ENCODE measurements around the gene MTMR3.
"Not testable (repeated sequence)": the region's sequence is repeated elsewhere in the genome, so short reads cannot be mapped to it uniquely, and the experiment has no call there.

Gene MTMR3

GRCh38 chr22:30045901-30046715, 163.1 kb downstream of the MTMR3 start:
- H3K27me3 ChIP-seq (ENCODE audit: control insufficient read depth, insufficient read depth, low read length) = no peaks in the 10 kb centered on the region
- H3K27ac ChIP-seq (ENCODE audit: low read length) = no peak overlapping the region
- no peak overlapping the region for H3K4me3 ChIP-seq (ENCODE audit: low read length)
- H3K36me3 ChIP-seq (ENCODE audit: control insufficient read depth, insufficient read depth, low read length) = no peaks in the 10 kb centered on the region
- H3K4me1 ChIP-seq (ENCODE audit: control insufficient read depth, insufficient read depth, low read length) = no peaks in the 10 kb centered on the region
- no CpG with 5 or more reads among the region's 21 CpGs for WGBS (ENCODE audit: insufficient coverage, insufficient read length)
- H3K9me3 ChIP-seq (ENCODE audit: control insufficient read depth, insufficient read depth, low read length) = no peaks in the 10 kb centered on the region
- no peak for DNase-seq (ENCODE audit: low read depth, low spot score)

GRCh38 chr22:30046716-30047363, 163.9 kb downstream of the MTMR3 start:
- no peak for DNase-seq (ENCODE audit: low read depth, low spot score)
- H3K27ac ChIP-seq (ENCODE audit: low read length) = no peak overlapping the region
- H3K27me3 ChIP-seq (ENCODE audit: control insufficient read depth, insufficient read depth, low read length) = no peaks in the 10 kb centered on the region
- WGBS (ENCODE audit: insufficient coverage, insufficient read length) = no CpG with 5 or more reads among the region's 15 CpGs
- H3K4me3 ChIP-seq (ENCODE audit: low read length) = no peak overlapping the region
- no peaks in the 10 kb centered on the region for H3K4me1 ChIP-seq (ENCODE audit: control insufficient read depth, insufficient read depth, low read length)
- H3K9me3 ChIP-seq (ENCODE audit: control insufficient read depth, insufficient read depth, low read length) = no peaks in the 10 kb centered on the region
- no peaks in the 10 kb centered on the region for H3K36me3 ChIP-seq (ENCODE audit: control insufficient read depth, insufficient read depth, low read length)

GRCh38 chr22:30047364-30047738, 164.4 kb downstream of the MTMR3 start:
- no peaks in the 10 kb centered on the region for H3K4me1 ChIP-seq (ENCODE audit: control insufficient read depth, insufficient read depth, low read length)
- H3K27ac ChIP-seq (ENCODE audit: low read length) = no peak overlapping the region
- H3K36me3 ChIP-seq (ENCODE audit: control insufficient read depth, insufficient read depth, low read length) = no peaks in the 10 kb centered on the region
- WGBS (ENCODE audit: insufficient coverage, insufficient read length) = no CpG with 5 or more reads among the region's 3 CpGs
- no peak for DNase-seq (ENCODE audit: low read depth, low spot score)
- no peak overlapping the region for H3K4me3 ChIP-seq (ENCODE audit: low read length)
- H3K27me3 ChIP-seq (ENCODE audit: control insufficient read depth, insufficient read depth, low read length) = no peaks in the 10 kb centered on the region
- H3K9me3 ChIP-seq (ENCODE audit: control insufficient read depth, insufficient read depth, low read length) = no peaks in the 10 kb centered on the region

GRCh38 chr22:30048681-30049080, 165.7 kb downstream of the MTMR3 start:
- DNase-seq (ENCODE audit: low read depth, low spot score) = no peak
- Histone ChIP-seq H3K27me3 (ENCODE audit: control insufficient read depth, insufficient read depth, low read length) (no peaks in the 10 kb centered on the region), H3K4me3 (ENCODE audit: low read length) (no peak overlapping the region), H3K4me1 (ENCODE audit: control insufficient read depth, insufficient read depth, low read length) (no peaks in the 10 kb centered on the region), H3K36me3 (ENCODE audit: control insufficient read depth, insufficient read depth, low read length) (no peaks in the 10 kb centered on the region), H3K9me3 (ENCODE audit: control insufficient read depth, insufficient read depth, low read length) (no peaks in the 10 kb centered on the region), H3K27ac (ENCODE audit: low read length) (no peak overlapping the region)
- WGBS (ENCODE audit: insufficient coverage, insufficient read length) = no CpG with 5 or more reads among the region's 2 CpGs

- no peaks in the 10 kb centered on the region for H3K27me3 ChIP-seq (ENCODE audit: control insufficient read depth, insufficient read depth, low read length)
- no peaks in the 10 kb centered on the region for H3K36me3 ChIP-seq (ENCODE audit: control insufficient read depth, insufficient read depth, low read length)
- no peak overlapping the region for H3K4me3 ChIP-seq (ENCODE audit: low read length)
- no peak for DNase-seq (ENCODE audit: low read depth, low spot score)
- WGBS (ENCODE audit: insufficient coverage, insufficient read length) = no CpG with 5 or more reads among the region's 10 CpGs
- no peaks in the 10 kb centered on the region for H3K9me3 ChIP-seq (ENCODE audit: control insufficient read depth, insufficient read depth, low read length)
- no peak overlapping the region for H3K27ac ChIP-seq (ENCODE audit: low read length)
- no peaks in the 10 kb centered on the region for H3K4me1 ChIP-seq (ENCODE audit: control insufficient read depth, insufficient read depth, low read length)
Observed at GRCh38 chr22:30054067-30054763, 171.2 kb downstream of the MTMR3 start.

- no peaks in the 10 kb centered on the region for H3K27me3 ChIP-seq (ENCODE audit: control insufficient read depth, insufficient read depth, low read length)
- no peaks in the 10 kb centered on the region for H3K4me1 ChIP-seq (ENCODE audit: control insufficient read depth, insufficient read depth, low read length)
- H3K27ac ChIP-seq (ENCODE audit: low read length) = no peak overlapping the region
- H3K4me3 ChIP-seq (ENCODE audit: low read length) = no peak overlapping the region
- no peaks in the 10 kb centered on the region for H3K9me3 ChIP-seq (ENCODE audit: control insufficient read depth, insufficient read depth, low read length)
- no peak for DNase-seq (ENCODE audit: low read depth, low spot score)
- no peaks in the 10 kb centered on the region for H3K36me3 ChIP-seq (ENCODE audit: control insufficient read depth, insufficient read depth, low read length)
Observed at GRCh38 chr22:30054764-30055069, 171.7 kb downstream of the MTMR3 start.

GRCh38 chr22:30056015-30056414, 173.0 kb downstream of the MTMR3 start:
- no CpG with 5 or more reads among the region's 1 CpG for WGBS (ENCODE audit: insufficient coverage, insufficient read length)
- H3K27ac ChIP-seq (ENCODE audit: low read length) = no peak overlapping the region
- DNase-seq (ENCODE audit: low read depth, low spot score) = no peak
- H3K4me3 ChIP-seq (ENCODE audit: low read length) = no peak overlapping the region
- no peaks in the 10 kb centered on the region for H3K9me3 ChIP-seq (ENCODE audit: control insufficient read depth, insufficient read depth, low read length)
- H3K27me3 ChIP-seq (ENCODE audit: control insufficient read depth, insufficient read depth, low read length) = no peaks in the 10 kb centered on the region
- H3K36me3 ChIP-seq (ENCODE audit: control insufficient read depth, insufficient read depth, low read length) = no peaks in the 10 kb centered on the region
- H3K4me1 ChIP-seq (ENCODE audit: control insufficient read depth, insufficient read depth, low read length) = no peaks in the 10 kb centered on the region

- no peak overlapping the region for H3K4me3 ChIP-seq (ENCODE audit: low read length)
- no peaks in the 10 kb centered on the region for H3K36me3 ChIP-seq (ENCODE audit: control insufficient read depth, insufficient read depth, low read length)
- H3K27ac ChIP-seq (ENCODE audit: low read length) = no peak overlapping the region
- no peak for DNase-seq (ENCODE audit: low read depth, low spot score)
- WGBS (ENCODE audit: insufficient coverage, insufficient read length) = no CpG with 5 or more reads among the region's 1 CpG
- H3K4me1 ChIP-seq (ENCODE audit: control insufficient read depth, insufficient read depth, low read length) = no peaks in the 10 kb centered on the region
- no peaks in the 10 kb centered on the region for H3K27me3 ChIP-seq (ENCODE audit: control insufficient read depth, insufficient read depth, low read length)
- H3K9me3 ChIP-seq (ENCODE audit: control insufficient read depth, insufficient read depth, low read length) = no peaks in the 10 kb centered on the region
Observed at GRCh38 chr22:30057375-30057774, 174.4 kb downstream of the MTMR3 start.

- H3K4me1 ChIP-seq (ENCODE audit: control insufficient read depth, insufficient read depth, low read length); H3K4me3 ChIP-seq (ENCODE audit: low read length); H3K36me3 ChIP-seq (ENCODE audit: control insufficient read depth, insufficient read depth, low read length); H3K27ac ChIP-seq (ENCODE audit: low read length); DNase-seq (ENCODE audit: low read depth, low spot score); H3K9me3 ChIP-seq (ENCODE audit: control insufficient read depth, insufficient read depth, low read length); H3K27me3 ChIP-seq (ENCODE audit: control insufficient read depth, insufficient read depth, low read length): not testable (repeated sequence)
- no CpG with 5 or more reads among the region's 22 CpGs for WGBS (ENCODE audit: insufficient coverage, insufficient read length)
Observed at GRCh38 chr22:30059346-30060020, 176.5 kb downstream of the MTMR3 start.

- H3K9me3 ChIP-seq (ENCODE audit: control insufficient read depth, insufficient read depth, low read length); DNase-seq (ENCODE audit: low read depth, low spot score); H3K27me3 ChIP-seq (ENCODE audit: control insufficient read depth, insufficient read depth, low read length); H3K4me3 ChIP-seq (ENCODE audit: low read length); H3K27ac ChIP-seq (ENCODE audit: low read length); H3K4me1 ChIP-seq (ENCODE audit: control insufficient read depth, insufficient read depth, low read length); H3K36me3 ChIP-seq (ENCODE audit: control insufficient read depth, insufficient read depth, low read length): not testable (repeated sequence)
- WGBS (ENCODE audit: insufficient coverage, insufficient read length) = no CpG with 5 or more reads among the region's 6 CpGs
Observed at GRCh38 chr22:30061094-30061493, 178.1 kb downstream of the MTMR3 start.

All from iPS DF 6.9 (cell line).